HG02623 (cell line): ENCODE measurements around the gene OR4S1.
A peak's percentile ranks its signal among the peaks of the same experiment; 100 is the strongest.
"Not testable (repeated sequence)": the region's sequence is repeated elsewhere in the genome, so short reads cannot be mapped to it uniquely, and the experiment has no call there.

ENCODE experiments used
- ATAC-seq: cut with Tn5 transposase; IDR thresholded peaks from one replicate; pipeline ENCODE4 v1.9.1; 2021; ENCODE audit warnings: moderate library complexity; ENCODE audit not compliant: unreplicated experiment

Gene OR4S1, protein sequence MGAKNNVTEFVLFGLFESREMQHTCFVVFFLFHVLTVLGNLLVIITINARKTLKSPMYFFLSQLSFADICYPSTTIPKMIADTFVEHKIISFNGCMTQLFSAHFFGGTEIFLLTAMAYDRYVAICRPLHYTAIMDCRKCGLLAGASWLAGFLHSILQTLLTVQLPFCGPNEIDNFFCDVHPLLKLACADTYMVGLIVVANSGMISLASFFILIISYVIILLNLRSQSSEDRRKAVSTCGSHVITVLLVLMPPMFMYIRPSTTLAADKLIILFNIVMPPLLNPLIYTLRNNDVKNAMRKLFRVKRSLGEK

DNA sequence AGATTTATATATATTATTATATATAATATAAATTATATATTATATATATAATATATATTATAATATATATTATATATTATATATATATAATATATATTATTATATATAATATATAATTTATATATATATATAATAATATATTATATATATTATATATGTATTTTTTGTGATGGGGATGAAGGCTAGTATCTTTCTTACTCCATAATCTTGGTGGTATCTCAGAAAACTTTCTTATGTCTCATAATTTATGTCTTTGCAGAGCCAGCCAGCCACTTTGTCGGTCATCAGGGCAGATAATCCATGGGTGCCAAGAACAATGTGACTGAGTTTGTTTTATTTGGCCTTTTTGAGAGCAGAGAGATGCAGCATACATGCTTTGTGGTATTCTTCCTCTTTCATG, at the start of gene OR4S1:
OR4S1 (plus strand) TSS at position 301 of the 400 bp plus-strand sequence; CDS start at position 301, 0 bp downstream.
- ATAC-seq: no peak

DNA sequence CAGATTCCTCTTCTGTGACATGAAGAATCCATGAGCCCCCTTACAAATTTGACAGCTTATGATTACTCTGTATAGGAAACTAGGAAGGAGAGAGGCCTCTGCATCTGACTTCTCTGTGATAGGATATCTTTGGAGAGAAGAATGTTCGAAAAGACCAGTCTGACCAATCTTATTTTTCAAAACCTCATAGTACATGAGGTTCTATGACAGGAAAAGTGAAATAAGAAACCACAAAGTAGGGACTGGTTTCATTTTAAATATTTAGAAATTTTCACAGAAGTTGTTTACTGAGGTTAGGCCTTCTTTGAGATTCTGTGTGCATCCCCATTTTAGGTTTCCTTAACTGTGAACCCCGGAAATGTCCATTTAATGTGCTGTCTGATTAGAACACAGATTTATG, 44.4 kb upstream of the OR4S1 start:
- no peak for ATAC-seq

DNA sequence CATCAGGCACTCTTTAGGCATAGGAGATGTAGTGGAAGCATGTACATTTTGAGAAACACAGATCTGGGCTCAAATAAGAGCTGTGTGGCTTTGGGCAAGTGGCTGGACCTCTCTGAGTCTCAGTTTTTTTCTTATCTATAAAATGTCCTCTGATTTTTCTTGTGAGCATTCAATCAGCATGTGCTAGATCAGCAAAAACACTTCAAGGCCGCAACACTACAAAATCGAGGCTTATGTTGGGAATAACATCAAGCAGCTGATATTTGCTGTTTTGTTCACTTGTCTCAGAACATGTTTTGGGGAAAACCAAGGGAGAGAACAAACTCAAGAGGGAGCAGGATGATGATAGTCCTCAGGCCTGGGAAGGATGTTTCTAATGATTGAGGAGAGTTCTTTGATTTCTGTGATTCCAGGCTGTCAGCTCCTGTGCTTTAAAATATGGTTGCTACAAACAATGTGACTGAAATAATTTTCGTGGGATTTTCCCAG, 42.6 kb upstream of the OR4S1 start, which contains the start of gene OR4X1:
OR4X1 (plus strand) TSS at position 439 of the 489 bp plus-strand sequence; CDS start at position 439, 0 bp downstream.
- ATAC-seq: no peak

DNA sequence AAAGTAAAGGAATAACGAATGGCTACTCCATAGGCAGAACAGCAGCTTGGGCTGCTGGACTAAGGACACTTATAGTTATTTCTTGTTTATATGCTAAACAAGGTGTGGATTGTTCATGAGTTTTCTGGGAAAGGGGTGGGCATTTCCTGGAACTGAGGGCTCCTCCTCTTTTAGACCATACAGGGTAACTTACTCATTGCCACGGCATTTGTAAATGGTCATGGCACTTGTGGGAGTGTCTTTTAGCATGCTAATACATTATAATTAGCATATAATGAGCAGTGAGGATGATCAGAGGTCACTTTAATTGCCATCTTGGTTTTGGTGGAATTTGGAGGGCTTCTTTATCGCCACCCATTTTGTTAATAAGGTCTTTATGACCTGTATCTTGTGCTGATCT, 35.4 kb upstream of the OR4S1 start:
- no peak for ATAC-seq

DNA sequence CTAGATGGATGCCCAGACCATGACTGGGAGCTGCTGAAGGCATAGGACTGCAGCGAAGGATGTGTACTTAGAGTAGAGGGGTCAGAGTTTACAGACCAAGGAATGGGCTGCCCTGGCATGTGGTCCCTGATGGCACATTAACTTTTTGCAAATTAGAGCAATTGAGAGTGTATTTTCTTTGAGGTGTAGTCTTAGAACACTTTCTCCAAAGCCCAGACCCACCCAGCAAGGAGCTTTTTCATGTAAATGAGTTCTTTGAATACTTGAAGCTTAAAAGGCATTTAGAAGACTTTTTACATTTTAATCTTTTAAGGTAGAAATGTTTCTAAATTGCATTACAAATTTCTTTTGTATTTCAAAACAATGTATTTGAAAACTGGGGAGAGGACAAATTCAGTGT, 33.4 kb upstream of the OR4S1 start:
- no peak for ATAC-seq

DNA sequence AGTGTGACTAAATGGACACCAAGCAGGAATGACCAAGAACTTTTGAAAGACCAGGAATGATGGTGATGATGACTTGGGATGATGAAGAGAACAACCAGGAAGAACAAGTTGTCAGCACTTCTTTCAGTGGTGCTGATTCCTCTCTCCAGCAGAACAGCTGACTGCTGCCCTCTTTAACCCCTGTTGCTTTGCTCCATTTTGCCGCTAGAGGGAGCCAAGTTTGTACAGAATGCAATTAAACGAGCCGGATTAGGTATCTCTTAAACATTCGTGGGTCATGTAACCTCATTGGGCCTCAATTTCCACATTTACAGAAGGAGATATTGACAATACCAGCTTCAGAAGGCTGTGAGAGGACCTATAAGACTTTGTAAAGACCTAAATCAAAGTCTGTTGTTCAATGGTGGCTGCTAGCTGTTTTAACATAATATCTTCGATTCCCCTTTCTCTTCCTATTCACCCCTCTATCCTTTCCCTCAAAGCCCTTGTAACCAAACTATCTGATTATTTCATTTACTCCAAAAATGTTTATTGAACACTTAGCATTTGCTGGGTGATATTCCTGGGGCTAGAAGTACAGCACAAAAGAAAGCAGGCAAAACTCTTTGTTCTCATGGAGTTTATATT, 1.9 kb downstream of the OR4S1 start:
- ATAC-seq: peak; percentile 95

DNA sequence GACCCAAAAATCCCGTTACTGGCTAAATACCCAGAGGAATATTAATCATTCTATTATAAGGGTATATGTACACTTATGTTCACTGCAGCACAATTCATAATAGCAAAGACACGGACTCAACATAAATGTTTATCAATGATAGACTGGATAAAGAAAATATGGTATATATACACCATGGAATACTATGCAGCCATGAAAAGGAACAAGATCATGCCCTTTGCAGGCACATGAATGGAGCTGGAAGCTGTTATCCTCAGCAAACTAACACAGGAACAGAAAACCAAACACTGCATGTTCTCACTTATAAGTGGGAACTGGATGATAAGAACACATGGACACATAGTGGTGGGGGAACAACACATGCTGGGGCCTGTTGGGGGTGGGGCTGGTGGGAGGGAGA, 7.6 kb downstream of the OR4S1 start:
- not testable (repeated sequence) for ATAC-seq

DNA sequence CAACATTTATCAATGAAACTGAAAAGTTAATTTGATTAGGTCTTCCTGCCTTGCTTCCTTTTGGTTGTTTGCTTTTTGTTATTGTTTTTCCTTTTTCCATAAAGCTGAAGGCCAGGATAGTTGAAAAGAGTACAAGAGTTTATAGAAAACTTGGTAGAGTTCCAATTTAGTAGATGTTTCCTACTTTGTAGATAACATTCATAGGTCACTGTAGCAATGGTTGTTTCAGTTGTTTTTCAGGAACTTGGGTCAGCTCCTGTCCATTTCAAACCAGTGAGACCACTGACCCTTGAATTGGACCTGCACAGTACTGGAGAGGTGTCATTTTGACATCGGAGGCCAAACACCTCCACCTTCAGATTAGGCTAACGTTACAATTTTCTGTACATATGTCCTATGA, 13.8 kb downstream of the OR4S1 start:
- not testable (repeated sequence) for ATAC-seq

DNA sequence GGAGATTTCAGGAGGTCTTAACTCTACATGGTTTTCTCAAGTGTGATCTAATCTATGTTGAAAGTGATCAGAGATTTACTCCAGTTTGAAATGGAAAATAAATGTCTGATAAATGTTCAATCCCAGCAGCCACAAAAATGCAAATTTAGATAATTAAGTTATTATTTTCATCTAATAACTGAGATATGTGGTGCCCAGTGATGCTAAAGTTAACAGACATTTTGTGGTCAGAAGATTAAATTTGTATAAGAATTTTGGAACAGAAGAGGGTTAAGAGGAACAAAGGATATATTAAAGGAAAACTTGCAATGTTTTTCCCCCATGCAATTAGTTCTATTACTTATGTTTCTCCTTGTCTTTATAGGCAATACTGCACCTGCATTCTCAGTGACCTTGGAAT, 18.6 kb downstream of the OR4S1 start, which contains the start of gene OR4C3:
OR4C3 (plus strand) TSS at position 301 of the 400 bp plus-strand sequence. CDS start 102 bp downstream, outside the sequence.
- ATAC-seq: not testable (repeated sequence)

DNA sequence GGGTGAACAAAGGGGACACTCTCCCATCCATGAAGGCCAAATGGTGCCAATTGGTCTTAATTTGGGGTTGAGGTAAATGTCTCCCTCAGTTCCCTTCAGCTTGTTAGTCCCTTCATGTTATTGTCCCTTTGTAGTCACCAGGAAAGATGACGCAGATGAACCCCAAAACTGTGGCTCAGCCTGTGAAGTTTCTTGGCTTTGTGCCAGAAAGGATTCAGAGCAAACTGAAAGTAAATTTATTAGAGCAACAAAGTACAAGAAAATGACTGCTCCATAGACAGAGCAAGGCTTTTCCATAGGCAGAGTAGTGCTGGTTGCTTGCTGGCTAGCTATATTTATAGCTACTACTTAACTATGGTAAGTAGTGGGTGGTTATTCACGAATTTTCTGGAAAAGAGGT, 35.4 kb downstream of the OR4S1 start:
- no peak for ATAC-seq

DNA sequence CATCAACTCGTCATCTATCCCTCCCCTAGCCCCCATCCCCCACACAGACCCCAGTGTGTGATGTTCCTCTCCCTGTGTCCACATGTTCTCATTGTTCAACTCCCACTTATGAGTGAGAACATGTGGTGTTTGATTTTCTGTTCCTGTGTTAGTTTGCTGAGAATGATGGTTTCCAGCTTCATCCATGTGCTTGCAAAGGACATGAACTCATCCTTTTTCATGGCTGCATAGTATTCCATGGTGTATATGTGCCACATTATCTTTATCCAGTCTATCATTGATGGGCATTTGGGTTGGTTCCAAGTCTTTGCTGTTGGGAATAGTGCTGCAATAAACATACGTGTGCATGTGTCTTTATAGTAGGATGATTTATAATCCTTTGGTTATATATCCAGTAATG, 36.5 kb downstream of the OR4S1 start:
- not testable (repeated sequence) for ATAC-seq

DNA sequence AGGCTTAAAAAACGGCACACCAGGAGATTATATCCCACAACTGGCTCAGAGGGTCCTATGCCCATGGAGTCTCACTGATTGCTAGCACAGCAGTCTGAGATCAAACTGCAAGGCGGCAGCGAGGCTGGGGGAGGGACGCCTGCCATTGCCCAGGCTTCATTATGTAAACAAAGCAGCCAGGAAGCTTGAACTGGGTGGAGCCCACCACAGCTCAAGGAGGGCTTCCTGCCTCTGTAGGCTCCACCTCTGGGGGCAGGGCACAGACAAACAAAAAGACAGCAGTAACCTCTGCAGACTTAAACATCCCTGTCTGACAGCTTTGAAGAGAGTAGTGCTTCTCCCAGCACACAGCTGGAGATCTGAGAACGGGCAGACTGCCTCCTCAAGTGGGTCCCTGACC, 40.3 kb downstream of the OR4S1 start:
- ATAC-seq: not testable (repeated sequence)

DNA sequence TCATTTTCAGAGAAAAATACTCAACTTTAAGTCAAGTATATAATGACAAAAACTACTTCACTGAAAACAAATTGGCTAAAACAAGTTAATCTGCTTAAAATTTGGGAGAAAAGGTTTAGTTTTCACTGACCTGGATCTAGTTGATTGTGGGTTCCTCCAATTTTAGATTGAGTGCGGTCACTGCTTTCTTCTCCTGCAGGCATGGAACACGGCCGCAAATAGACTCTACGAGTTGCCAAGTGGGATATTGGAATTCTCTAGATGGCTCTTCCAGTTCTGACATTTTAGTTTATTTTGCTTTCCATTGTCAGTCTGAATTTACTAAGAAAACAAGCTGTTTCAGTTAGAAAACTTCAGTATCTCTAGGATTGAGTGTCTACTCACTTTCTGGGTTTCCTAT, 48.0 kb downstream of the OR4S1 start:
- ATAC-seq: no peak

DNA sequence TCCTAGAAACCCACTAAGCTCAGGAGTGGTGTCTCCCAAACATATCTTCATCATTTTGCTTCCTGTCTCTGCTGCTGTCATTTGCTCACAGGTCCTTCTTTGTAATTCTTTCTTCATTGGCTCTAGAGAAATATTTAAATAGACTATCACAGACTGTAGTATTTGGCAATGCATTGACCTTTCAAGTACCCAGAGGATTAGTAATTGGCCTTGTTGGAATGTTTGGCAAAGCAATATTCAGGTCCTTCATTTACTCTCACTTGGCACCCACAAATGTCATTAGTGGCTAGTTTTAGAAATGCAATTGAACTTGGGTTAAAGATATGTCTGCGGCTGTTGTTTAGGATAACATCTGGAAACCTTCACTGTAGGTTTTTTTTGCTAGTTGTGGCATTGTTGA, 48.7 kb downstream of the OR4S1 start:
- ATAC-seq: no peak
